H1 (cell line): ENCODE measurements around the gene EGR1. TPM values are rescaled to one million over a fixed set of nuclear protein-coding genes. Genes with fewer than 3 reads are reported as not detected.

Experiments
- BRCA1 ChIP-seq: IDR thresholded peaks from 2 replicates; pipeline ENCODE4 v1.6.1; 2012; ENCODE audit warnings: low read depth, low read length, improper control_type of control experiment
- CHD7 ChIP-seq: fragments of 300-600 bp; sonication (generic); IDR thresholded peaks from 2 replicates; pipeline ENCODE4 v1.7.1; 2012; ENCODE audit warnings: low read length, moderate library complexity, mild to moderate bottlenecking, inconsistent platforms; ENCODE audit not compliant: insufficient replicate concordance
- EGR1 ChIP-seq: IDR thresholded peaks from 2 replicates; pipeline ENCODE4 v1.6.1; 2011; ENCODE audit warnings: low read depth, low read length, borderline replicate concordance
- EP300 ChIP-seq, 2 experiments: IDR thresholded peaks; 1 replicate in 1 of 2; 2 replicates in 1 of 2; pipeline ENCODE4 v1.6.1; 2011 to 2012; ENCODE audit warnings: low read depth in 2 of 2, low read length in 2 of 2, mild to moderate bottlenecking in 2 of 2, borderline replicate concordance in 1 of 2, inconsistent platforms in 1 of 2, moderate library complexity in 1 of 2
- KDM4A ChIP-seq: IDR thresholded peaks from one replicate; pipeline ENCODE4 v1.7.1; 2012; ENCODE audit warnings: low read depth, mild to moderate bottlenecking, moderate library complexity, low read length, inconsistent platforms; ENCODE audit not compliant: severe bottlenecking
- RNF2 ChIP-seq: fragments of 200-900, 300-1000 bp; sonication (generic); IDR thresholded peaks from 2 replicates; pipeline ENCODE4 v1.7.1; 2016; ENCODE audit warnings: borderline replicate concordance, low read depth, mild to moderate bottlenecking, antibody characterized with exemption, low read length; ENCODE audit not compliant: poor library complexity, severe bottlenecking; ENCODE audit errors: missing control alignments
- SIN3A ChIP-seq, 2 experiments: IDR thresholded peaks in 1 of 2; conservative IDR thresholded peaks in 1 of 2; 2 replicates each; pipeline ENCODE4 v1.6.1; 2011 to 2012; ENCODE audit warnings: low read length in 2 of 2, improper control_type of control experiment in 1 of 2, low read depth in 1 of 2, mild to moderate bottlenecking in 1 of 2
- SIRT6 ChIP-seq: IDR thresholded peaks from one replicate; pipeline ENCODE4 v1.7.1; 2012; ENCODE audit warnings: low read length, inconsistent platforms
- TAF1 ChIP-seq: IDR thresholded peaks from 2 replicates; pipeline ENCODE4 v1.6.1; 2011; ENCODE audit warnings: mild to moderate bottlenecking, low read depth, low read length
- polyA plus RNA-seq, 7 experiments: library from polyadenylated mRNA; depleted of rRNA in 3 of 7; stranded (reverse) in 5 of 7; unstranded in 2 of 7; fragments of >200 nt in 5 of 7; fragments of 200-250 nt in 2 of 7; gene quantifications; 1 replicate in 5 of 7; 2 replicates in 1 of 7; 4 replicates in 1 of 7; pipeline versions ENCODE4 v1.2.1 to v1.2.3, GENCODE V29; 2011 to 2013; ENCODE audit warnings: missing spikeins in 2 of 7, mixed read lengths in 2 of 7
- total RNA-seq: library from RNA; stranded (reverse); fragmentation: NEBNext Ultra II Directional; extraction: Animal tissue kit (Norgen Biotek cat#: 25700); gene quantifications from 2 replicates; pipeline ENCODE4 v1.2.1, GENCODE V29; 2021

Gene EGR1
- total and polyA plus RNA-seq, 2 of the 8 experiments (the other 6 are each of a cell fraction or from before 2014, with no cell fraction given), result 16.2 to 35.5 TPM

DNA sequence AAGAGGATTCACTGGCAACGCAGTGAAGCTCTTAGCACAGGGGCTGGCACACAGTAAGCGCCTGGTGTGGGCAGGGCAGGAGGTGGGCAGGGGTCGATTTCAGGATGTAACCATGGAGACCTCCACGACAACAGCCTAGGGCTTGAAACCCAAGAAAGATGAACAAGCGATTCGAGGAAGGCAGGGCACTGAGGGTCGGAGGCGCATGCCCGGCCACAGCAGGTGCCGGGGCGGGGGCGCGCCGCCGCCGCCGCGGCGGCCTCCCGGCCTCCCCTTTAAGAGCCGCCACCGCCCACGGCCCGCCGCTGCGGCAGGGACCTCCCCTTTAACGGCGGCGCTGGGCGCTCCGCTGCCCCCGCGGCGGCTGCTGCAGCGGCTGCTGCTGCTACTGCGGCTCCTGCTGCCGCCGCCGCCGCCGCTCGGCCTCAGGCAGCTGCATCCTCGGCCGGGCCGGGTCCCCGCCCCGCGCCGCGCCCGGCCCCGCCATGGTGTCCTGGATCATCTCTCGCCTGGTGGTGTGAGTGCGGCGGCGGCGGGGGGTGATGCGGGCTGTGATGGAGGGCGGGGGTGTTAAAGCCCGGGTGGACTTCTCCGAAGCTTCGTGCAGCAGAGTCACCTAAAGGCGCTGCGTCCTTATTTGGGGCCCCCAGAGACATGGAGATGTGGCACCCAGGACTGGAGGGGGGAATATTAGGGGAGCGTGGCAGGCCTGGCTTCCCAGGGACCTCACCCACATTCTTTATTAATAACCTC is 26.4 kb upstream of the EGR1 start, which contains the start of gene REEP2 (continued):
- TF ChIP-seq CHD7 (no peak), EGR1 (peak; percentile 94), SIRT6 (no peak), SIN3A (conservative IDR thresholded peaks at IDR 0.05 in 1 of 2, IDR thresholded peaks at IDR 0.05 in 1 of 2; ENCODE audit: low read depth in 1 of 2, low read length in 2 of 2) (peak in 1 of 2 experiments; percentile 54; a peak in 2 of 4 replicates), BRCA1 (no peak), KDM4A (peak; percentile 29), EP300 (IDR thresholded peaks at IDR 0.05; ENCODE audit: borderline replicate concordance in 1 of 2, low read depth in 2 of 2, low read length in 2 of 2) (peak in 1 of 2 experiments; percentile 85; a peak in 1 of 3 replicates), TAF1 (no peak), RNF2 (peak; percentile 52)
